OCI-LY7 (cell line): Measurements from ENCODE around the gene SRRM1.

ENCODE experiments used
- EZH2phosphoT487 ChIP-seq: fragments of 200-600 bp; sonication (generic); IDR thresholded peaks from 2 replicates; pipeline ENCODE4 v1.6.1; 2018; ENCODE audit warnings: low read depth, borderline replicate concordance, mild to moderate bottlenecking, mixed run types, antibody characterized with exemption, low read length, moderate library complexity, mixed read lengths
- TF ChIP-seq, protein P1 (sequence below): fragments of 200-600 bp; sonication (generic); conservative IDR thresholded peaks from 2 replicates; pipeline ENCODE4 v1.5.1; 2014; ENCODE audit warnings: mild to moderate bottlenecking, antibody characterized with exemption, low read length, moderate library complexity, mixed read lengths

DNA sequence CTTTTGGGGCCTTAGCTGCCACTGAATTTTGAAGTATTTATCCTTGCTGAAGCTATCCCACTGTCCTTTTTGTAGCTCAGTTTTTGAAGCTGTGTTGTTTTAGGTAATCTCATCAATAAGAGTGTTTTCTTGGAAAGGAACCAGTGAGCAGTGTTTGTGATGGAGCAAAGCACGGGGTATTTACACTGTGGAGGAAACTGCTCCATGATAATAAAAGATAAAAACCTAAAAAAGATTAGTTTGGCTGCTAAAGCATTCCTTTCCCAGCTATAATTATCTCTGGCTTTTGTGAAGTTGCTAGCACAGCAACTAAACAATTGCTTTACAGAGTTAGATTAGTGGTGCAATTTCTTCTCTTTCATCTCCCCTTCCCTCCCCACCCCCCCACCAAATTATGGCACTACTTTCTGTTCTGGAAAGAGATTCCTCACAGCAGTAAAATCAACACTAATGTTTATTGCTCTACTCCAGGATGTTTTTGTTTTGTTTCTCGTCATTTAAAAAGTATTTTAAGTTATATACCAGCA, 21.5 kb downstream of the SRRM1 start:
- TF ChIP-seq, protein P1, sequence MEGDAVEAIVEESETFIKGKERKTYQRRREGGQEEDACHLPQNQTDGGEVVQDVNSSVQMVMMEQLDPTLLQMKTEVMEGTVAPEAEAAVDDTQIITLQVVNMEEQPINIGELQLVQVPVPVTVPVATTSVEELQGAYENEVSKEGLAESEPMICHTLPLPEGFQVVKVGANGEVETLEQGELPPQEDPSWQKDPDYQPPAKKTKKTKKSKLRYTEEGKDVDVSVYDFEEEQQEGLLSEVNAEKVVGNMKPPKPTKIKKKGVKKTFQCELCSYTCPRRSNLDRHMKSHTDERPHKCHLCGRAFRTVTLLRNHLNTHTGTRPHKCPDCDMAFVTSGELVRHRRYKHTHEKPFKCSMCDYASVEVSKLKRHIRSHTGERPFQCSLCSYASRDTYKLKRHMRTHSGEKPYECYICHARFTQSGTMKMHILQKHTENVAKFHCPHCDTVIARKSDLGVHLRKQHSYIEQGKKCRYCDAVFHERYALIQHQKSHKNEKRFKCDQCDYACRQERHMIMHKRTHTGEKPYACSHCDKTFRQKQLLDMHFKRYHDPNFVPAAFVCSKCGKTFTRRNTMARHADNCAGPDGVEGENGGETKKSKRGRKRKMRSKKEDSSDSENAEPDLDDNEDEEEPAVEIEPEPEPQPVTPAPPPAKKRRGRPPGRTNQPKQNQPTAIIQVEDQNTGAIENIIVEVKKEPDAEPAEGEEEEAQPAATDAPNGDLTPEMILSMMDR = no peak
- no peak for TF ChIP-seq EZH2phosphoT487
